GM18526 (cell line): ENCODE data around the gene ZNF521.

Experiments
- POLR2A ChIP-seq: IDR thresholded peaks from 3 replicates; pipeline ENCODE4 v1.6.1; 2011; ENCODE audit not compliant: insufficient read length; ENCODE audit errors: extremely low read depth

Gene ZNF521

DNA sequence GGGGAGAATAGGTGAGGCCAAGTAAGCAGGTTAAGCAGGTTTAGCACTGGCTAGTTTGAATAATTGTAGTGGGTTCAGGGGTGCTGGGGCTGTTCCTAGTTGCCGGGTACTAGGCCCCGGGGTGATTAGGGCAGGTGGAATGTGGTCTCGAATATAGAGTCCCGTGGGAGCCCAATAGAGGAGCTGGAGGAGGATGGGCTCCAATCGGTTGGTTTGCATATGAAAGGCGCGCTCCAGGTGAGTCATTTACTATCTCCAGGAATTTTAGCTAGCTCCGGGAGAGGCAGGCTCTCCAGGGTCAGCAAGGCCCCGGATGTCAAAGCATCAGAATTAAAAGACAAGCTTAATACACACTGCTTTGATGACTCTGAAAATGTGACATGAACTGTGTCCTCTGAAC is 304.0 kb downstream of the ZNF521 start:
- TF ChIP-seq POLR2A: no peak

DNA sequence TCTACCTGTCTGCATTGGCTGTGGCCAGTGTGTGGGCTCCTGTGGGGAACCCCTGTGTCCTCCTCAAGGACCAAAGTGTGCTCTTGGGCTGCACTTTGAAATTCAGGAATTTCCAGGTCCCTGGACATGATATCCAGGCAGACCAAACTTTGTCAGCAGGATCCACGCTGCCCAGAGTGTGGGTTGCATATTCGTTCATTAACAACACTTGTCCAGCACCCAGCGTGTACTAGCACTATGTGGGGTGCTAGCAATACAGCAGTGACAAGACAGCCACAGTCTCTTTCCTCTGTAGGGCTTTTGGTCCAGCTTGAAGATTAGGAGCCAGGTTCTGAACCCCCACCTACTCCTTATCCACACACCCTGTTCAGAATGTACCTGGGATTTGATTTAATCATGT is 304.5 kb downstream of the ZNF521 start:
- no peak for TF ChIP-seq POLR2A

DNA sequence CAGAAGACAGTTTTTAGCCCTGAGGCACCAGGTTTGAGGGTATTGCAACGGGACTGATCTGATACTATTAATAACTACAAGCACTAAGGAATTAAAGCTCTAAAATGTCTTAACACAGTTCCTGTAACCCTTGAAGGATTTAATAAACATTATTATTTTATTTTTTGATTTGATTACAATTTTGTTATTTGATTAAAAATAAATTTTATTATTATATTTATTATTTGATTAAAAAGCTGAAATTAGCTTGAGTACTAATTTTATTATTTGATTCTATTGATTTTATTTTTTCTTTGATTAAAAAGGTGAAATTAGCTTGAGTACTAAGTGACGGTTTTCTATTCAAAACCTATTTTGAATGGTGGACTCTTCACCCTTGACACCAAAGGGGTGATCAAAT is 307.3 kb downstream of the ZNF521 start:
- TF ChIP-seq POLR2A: no peak

DNA sequence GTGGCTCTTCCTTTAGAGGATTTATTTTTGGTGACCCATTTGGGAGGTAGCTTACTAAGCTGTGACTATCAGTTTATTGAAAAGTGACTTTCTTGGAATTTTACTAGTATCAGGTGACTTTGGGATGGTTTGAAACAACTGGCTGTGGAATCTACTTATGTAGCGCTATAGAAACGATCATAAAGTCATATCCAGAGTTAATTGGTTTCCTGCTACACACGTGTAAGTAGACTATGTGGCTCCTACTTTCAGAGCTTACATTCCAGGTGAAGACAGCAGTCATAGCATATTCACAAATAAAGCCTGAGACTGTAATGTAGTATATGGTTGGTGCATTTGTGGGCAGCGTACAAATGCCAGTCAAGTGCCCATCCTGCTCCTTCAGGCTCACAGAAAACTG is 308.9 kb downstream of the ZNF521 start:
- no peak for TF ChIP-seq POLR2A

DNA sequence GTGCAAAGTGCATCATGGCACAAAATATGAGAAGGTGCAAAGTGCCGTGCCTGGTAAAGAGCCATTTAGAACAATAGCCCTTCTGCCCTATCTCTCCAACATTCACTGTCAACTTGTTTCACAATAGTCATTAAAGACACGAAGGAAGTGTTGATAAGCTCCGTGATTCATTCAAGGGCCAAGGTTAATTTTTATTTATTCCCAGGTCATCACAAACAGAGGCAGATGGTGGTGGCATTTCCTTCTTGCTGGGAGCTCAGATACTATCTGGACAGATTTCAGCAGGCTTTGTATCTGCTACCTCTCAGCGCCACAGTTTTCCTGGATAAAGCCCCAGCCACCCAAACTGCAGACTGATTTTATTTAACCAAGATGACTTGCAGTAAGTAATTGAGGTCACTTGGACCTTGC is 309.3 kb downstream of the ZNF521 start:
- TF ChIP-seq POLR2A: no peak

DNA sequence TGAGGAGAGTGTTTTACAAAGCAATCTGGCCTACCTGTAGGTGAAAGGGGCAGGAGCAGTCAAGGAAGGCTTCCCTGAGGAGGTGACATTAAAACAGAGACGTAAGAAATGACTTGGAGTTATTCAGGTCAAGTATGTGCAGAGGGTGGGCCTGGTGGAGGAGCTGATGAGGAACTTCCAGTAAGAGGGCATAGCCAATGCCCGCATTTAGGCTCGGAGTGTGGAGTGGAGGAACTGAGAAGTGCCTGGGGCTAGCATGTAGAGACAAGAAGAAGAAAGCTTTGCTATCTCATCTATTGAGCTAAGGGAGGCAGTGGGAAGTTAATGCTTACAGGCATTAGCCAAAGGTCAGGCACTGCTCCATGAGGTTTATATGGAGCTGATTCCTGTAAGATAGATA is 312.2 kb downstream of the ZNF521 start:
- no peak for TF ChIP-seq POLR2A

DNA sequence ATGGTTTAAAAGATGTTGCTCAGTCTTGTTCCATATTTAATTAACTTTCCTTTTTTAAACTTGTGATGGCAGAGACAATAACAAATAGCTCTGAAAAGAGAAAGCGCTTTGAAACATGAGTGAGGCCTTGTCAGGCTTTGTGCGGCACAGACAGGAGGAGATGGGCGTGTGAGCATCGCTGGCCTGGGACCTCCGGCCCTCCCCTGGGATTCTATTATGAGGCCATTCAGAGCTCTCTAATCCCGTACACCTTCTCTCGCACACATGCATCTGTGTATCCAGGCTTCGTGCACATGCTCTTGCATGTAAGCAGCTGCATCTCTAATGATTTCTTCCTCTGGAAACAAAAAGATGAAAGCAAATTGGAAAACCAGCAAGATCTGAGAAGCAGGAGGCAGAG is 313.7 kb downstream of the ZNF521 start:
- TF ChIP-seq POLR2A: no peak

DNA sequence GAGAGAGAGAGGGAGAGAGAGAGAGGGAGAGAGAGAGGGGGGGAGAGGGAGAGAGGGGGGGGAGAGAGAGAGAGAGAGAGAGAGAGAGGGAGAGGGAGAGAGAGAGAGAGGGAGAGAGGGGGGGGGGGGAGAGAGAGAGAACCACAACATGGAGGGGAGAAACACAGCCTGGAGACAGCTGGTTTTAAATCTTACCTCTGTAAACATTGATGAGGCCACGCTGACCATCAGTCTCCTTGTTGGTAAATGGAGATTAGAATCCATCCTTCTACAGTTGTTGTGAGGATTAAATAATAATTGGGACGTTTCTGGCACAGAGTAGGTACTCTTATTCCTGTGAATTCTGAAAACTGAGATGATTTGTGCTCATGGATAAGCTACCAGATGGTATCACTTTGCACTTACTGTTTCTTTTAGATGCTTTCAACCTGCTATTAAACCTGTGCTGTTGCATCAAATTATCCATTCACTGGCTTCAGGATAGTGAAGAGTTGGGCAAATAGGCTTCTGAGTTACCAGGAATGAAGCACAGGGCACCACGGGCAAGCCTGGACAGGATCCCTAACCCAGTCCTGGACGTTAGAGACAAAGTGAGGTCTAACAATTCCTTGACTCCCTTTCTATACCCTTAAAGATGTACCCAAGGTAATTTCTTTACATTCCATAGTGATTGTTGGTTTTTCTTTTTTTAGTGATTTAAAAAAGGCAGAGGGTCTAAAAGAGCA is 318.1 kb downstream of the ZNF521 start:
- no peak for TF ChIP-seq POLR2A

DNA sequence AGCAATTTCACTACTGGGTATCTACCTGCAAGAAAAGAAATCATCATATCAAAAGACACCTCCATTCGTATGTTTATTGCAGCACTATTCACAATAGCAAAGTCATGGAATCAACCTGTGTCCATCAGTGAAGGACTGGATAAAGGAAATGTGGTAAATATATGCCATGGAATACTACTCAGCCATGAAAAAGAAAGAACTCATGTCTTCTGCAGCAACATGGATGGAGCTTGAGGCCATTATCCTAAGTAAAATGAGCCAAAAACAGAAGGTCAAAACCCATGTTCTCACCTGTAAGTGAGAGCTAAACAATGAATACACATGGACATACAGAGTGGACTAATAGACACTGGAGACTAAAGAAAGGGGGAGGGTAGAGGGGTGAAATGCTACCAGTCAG is 322.2 kb downstream of the ZNF521 start:
- TF ChIP-seq POLR2A: no peak

DNA sequence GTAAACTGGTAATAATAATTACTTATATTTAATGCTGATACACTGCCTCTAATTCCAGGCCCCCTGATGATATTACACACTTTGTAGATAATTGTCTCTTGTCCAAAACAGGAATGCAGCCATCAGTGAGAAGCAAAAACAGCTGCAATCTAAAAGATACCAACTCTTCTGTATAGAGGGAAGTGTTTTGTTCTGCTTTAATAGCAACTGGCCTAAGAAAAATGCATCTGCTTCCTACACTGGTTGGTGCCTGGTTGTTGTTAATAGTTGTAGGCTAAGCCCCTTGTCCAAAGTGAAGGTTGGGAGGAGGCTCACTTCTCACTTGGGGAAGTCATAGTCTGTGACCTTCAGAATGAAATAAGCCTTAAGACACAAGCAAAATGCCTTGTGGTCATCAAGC is 332.0 kb downstream of the ZNF521 start:
- no peak for TF ChIP-seq POLR2A

DNA sequence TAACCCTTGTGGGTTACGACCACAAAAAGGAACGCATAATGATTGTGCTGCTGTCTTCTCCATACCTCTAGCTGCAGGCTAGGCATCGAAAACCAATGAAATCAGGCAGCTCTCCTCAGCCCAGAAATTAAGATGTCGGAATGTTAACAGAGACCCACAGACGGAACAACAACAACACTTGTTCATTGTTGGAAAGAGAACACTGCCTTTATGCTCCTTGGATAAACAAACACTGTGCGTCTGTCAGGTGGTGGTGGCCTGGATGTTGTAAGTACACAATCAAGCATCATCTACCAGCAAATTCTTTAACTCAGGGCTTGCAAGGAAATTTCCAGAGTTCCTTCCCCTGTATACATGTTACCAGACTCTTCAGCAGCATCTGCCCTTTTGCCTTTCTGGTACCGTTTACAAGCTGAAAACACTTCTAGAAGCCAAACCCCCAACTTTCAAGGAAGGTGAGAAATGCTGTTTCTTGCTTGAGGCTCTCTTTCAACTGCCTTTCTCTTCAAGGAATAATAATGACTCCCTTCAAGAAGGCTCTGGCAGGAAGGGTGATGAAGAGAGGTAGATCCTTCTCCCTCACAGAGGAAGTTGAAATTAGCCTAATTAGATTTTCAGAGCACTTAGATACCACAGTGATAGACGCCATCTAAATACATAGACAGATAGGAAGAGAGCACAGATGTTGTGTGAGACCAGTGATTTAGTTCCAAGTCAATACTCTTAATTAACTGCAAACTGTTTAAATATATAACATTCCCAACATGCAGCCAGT is 332.7 kb downstream of the ZNF521 start:
- TF ChIP-seq POLR2A: no peak

DNA sequence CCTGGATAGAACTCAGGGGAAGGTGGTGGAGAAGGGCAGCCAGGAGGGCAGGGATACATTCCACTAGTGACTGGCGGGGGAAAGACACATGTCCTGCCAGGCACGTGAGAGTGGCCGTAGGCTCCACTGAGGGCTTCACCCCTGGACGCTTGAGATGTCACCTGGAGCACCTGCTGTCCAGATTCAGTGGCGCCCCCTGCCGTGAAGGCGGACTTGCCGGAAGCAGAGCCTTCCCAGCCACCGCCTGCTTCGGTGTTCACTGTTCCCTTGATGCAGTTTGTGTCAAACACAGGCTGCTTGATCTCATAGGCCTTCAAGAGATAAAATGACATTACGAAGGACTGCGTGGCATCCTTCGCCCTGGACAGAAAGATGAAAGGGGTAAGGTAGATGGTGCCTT is 335.3 kb downstream of the ZNF521 start:
- TF ChIP-seq POLR2A: no peak

DNA sequence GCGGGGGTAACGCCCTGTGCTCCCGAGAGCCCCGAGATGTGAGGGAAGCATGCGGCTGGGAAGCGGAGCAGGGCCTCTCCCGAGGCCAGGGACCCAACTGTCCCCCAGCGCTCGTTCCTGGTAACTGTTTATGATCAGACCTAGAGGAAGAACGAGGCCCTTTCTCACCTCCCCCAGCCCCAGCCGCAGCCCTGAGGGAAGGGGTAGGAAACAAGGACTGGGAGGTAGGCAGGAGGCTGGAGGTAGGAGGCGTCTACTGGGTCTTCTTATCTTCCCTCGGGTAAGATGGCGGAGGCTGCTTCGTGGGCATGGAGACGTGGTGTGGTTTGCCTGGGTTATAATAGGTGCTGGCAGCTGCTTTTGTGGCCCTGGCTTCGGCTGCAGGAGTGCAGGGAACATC is 335.8 kb downstream of the ZNF521 start:
- no peak for TF ChIP-seq POLR2A
